ENCODE data around the gene FAM9C. TPM values are rescaled to one million over a fixed set of nuclear protein-coding genes. Genes with fewer than 3 reads are reported as not detected.

The FAM9C gene
- polyA plus RNA-seq, 4 donors: 0.06 TPM; not detected in 3

- FAIRE-seq (no peak), DNase-seq (no peak)
- no peak overlapping the region for H3K27ac ChIP-seq (ENCODE audit: low read depth in 1 of 3, low read length in 2 of 3)
- H3K36me3 ChIP-seq (ENCODE audit: control insufficient read depth in 3 of 3, insufficient read depth in 2 of 3, low read depth in 1 of 3, low read length in 3 of 3): no peaks in the 10 kb centered on the region
- H3K4me1 ChIP-seq (ENCODE audit: control insufficient read depth in 3 of 3, insufficient read depth in 2 of 3, low read depth in 1 of 3, low read length in 2 of 3): peaks cover 0 to 15% (median 2%) of the 10 kb centered on the region in 3 donors
- H3K4me3 ChIP-seq (ENCODE audit: low read depth in 1 of 3, low read length in 3 of 3): no peak overlapping the region
- 87 to 95% (median 94%) methylated on average over 21 to 25 of the region's 25 CpGs for WGBS, 3 donors
- no peaks in the 10 kb centered on the region for H3K27me3 ChIP-seq (ENCODE audit: control insufficient read depth in 3 of 3, insufficient read depth in 3 of 3, low read length in 3 of 3)
- H3K9me3 ChIP-seq (ENCODE audit: control insufficient read depth in 2 of 2, insufficient read depth in 1 of 2, low read depth in 1 of 2, low read length in 1 of 2): peaks cover 0 to 3% of the 10 kb centered on the region in 2 donors
Measured at GRCh38 chrX:13043938-13044337, 482 bp downstream of the FAM9C start.

GRCh38 chrX:13043138-13043537 lies 1.3 kb downstream of the FAM9C start:
- H3K4me3 ChIP-seq (ENCODE audit: low read depth in 1 of 3, low read length in 3 of 3): no peak overlapping the region
- H3K27ac ChIP-seq (ENCODE audit: low read depth in 1 of 3, low read length in 2 of 3): no peak overlapping the region
- H3K9me3 ChIP-seq (ENCODE audit: control insufficient read depth in 2 of 2, insufficient read depth in 1 of 2, low read depth in 1 of 2, low read length in 1 of 2): peaks cover 0 to 3% of the 10 kb centered on the region in 2 donors
- no peak for DNase-seq
- WGBS, 3 donors: 82 to 93% (median 84%) methylated on average over 10 of the region's 10 CpGs
- no peaks in the 10 kb centered on the region for H3K27me3 ChIP-seq (ENCODE audit: control insufficient read depth in 3 of 3, insufficient read depth in 3 of 3, low read length in 3 of 3)
- no peak for FAIRE-seq
- peaks cover 0 to 8% (median 2%) of the 10 kb centered on the region in 3 donors for H3K4me1 ChIP-seq (ENCODE audit: control insufficient read depth in 3 of 3, insufficient read depth in 2 of 3, low read depth in 1 of 3, low read length in 2 of 3)
- H3K36me3 ChIP-seq (ENCODE audit: control insufficient read depth in 3 of 3, insufficient read depth in 2 of 3, low read depth in 1 of 3, low read length in 3 of 3): no peaks in the 10 kb centered on the region

GRCh38 chrX:13036896-13037295 lies 7.5 kb downstream of the FAM9C start:
- FAIRE-seq (no peak), DNase-seq (no peak)

GRCh38 chrX:13033193-13033592 lies 11.2 kb downstream of the FAM9C start:
- no peaks in the 10 kb centered on the region for H3K36me3 ChIP-seq (ENCODE audit: control insufficient read depth in 3 of 3, insufficient read depth in 2 of 3, low read depth in 1 of 3, low read length in 3 of 3)
- H3K9me3 ChIP-seq (ENCODE audit: control insufficient read depth in 2 of 2, insufficient read depth in 1 of 2, low read depth in 1 of 2, low read length in 1 of 2): no peaks in the 10 kb centered on the region
- H3K27ac ChIP-seq (ENCODE audit: low read depth in 1 of 3, low read length in 2 of 3): no peak overlapping the region
- FAIRE-seq (no peak), DNase-seq (no peak)
- H3K27me3 ChIP-seq (ENCODE audit: control insufficient read depth in 3 of 3, insufficient read depth in 3 of 3, low read length in 3 of 3): no peaks in the 10 kb centered on the region
- H3K4me3 ChIP-seq (ENCODE audit: low read depth in 1 of 3, low read length in 3 of 3): no peak overlapping the region
- 84 to 99% (median 92%) methylated on average over 2 of the region's 2 CpGs for WGBS, 3 donors
- H3K4me1 ChIP-seq (ENCODE audit: control insufficient read depth in 3 of 3, insufficient read depth in 2 of 3, low read depth in 1 of 3, low read length in 2 of 3): peaks cover 0 to 23% (median 5%) of the 10 kb centered on the region in 3 donors

More at GRCh38 chrX:13036896-13037295, 7.5 kb downstream of the FAM9C start:
- H3K9me3 ChIP-seq (ENCODE audit: control insufficient read depth in 2 of 2, insufficient read depth in 1 of 2, low read depth in 1 of 2, low read length in 1 of 2): no peaks in the 10 kb centered on the region
- no peaks in the 10 kb centered on the region for H3K36me3 ChIP-seq (ENCODE audit: control insufficient read depth in 3 of 3, insufficient read depth in 2 of 3, low read depth in 1 of 3, low read length in 3 of 3)
- H3K4me3 ChIP-seq (ENCODE audit: low read depth in 1 of 3, low read length in 3 of 3): no peak overlapping the region
- H3K4me1 ChIP-seq (ENCODE audit: control insufficient read depth in 3 of 3, insufficient read depth in 2 of 3, low read depth in 1 of 3, low read length in 2 of 3): no peaks in the 10 kb centered on the region
- WGBS, 3 donors: 74 to 89% (median 85%) methylated on average over 3 of the region's 3 CpGs
- H3K27me3 ChIP-seq (ENCODE audit: control insufficient read depth in 3 of 3, insufficient read depth in 3 of 3, low read length in 3 of 3): no peaks in the 10 kb centered on the region
- H3K27ac ChIP-seq (ENCODE audit: low read depth in 1 of 3, low read length in 2 of 3): no peak overlapping the region

DNA sequence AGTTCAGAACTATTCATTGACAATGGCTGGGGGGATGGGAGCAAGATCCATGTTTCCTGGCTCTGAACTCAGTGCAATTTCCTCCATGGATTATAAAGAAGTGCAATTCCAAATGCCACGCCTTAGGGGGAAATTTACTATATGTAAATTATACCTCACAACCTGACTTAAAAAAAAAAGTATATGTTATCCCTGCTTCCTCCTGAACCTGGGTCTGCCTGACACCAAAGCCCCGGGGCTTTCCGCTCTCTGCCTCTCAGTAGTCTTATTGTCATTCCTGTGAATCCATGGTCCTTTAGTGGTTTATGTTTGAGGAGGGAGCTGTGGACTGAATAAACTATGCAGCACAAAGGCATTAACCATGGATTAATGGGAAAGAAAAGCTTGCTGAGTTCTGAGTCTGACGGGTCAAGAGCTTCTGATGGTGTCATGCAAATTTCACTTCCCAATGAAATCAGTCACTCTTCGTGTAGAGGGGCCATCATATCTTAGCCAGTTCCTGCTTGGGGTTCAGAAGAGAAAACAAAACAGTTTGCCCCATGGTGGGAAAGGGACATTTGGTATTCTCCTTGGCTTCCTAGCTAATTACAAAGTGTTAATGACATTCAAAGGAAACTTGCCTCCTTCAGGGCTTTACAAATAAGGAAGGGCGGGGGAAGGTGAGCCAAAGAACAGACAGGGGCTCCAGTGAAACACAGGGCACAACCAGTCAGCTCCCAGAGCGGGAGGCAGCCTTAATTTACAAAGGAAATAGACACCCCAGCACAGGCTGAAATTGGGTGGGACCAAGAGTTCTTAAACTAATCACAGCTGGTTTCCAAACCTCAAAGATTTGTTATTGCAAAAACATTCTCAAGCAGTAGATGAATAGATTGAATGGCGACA lies 14.3 kb downstream of the FAM9C start:
- no peak for FAIRE-seq
- peak overlapping the region in 2 of 3 donors; percentile 59 to 73 for H3K27ac ChIP-seq (ENCODE audit: low read depth in 1 of 3, low read length in 2 of 3)

DNA sequence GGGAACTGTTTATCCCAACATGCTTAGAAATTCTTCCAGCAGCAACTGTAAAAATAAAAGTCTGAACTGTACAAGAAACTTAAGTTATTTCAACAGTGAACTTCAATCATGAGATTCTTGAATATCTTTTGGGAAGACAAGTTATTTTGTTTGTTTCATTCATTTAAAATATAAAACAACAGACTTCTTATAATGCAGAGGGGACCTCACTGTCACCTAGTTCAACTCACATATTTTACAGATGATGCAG lies 14.9 kb downstream of the FAM9C start:
- no peak overlapping the region for H3K4me3 ChIP-seq (ENCODE audit: low read depth in 1 of 3, low read length in 3 of 3)
- no peak for FAIRE-seq

More for the DNA sequence above, 14.3 kb downstream of the FAM9C start:
- Histone ChIP-seq H3K36me3 (ENCODE audit: control insufficient read depth in 3 of 3, insufficient read depth in 2 of 3, low read depth in 1 of 3, low read length in 3 of 3) (no peaks in the 10 kb centered on the region), H3K4me1 (ENCODE audit: control insufficient read depth in 3 of 3, insufficient read depth in 2 of 3, low read depth in 1 of 3, low read length in 2 of 3) (peaks cover 0 to 26% (median 9%) of the 10 kb centered on the region in 3 donors), H3K27me3 (ENCODE audit: control insufficient read depth in 3 of 3, insufficient read depth in 3 of 3, low read length in 3 of 3) (no peaks in the 10 kb centered on the region), H3K9me3 (ENCODE audit: control insufficient read depth in 2 of 2, insufficient read depth in 1 of 2, low read depth in 1 of 2, low read length in 1 of 2) (no peaks in the 10 kb centered on the region), H3K4me3 (ENCODE audit: low read depth in 1 of 3, low read length in 3 of 3) (no peak overlapping the region)
- 38 to 60% (median 51%) methylated on average over 8 of the region's 8 CpGs for WGBS, 3 donors
- peak; percentile 56 to 74 for DNase-seq

DNA sequence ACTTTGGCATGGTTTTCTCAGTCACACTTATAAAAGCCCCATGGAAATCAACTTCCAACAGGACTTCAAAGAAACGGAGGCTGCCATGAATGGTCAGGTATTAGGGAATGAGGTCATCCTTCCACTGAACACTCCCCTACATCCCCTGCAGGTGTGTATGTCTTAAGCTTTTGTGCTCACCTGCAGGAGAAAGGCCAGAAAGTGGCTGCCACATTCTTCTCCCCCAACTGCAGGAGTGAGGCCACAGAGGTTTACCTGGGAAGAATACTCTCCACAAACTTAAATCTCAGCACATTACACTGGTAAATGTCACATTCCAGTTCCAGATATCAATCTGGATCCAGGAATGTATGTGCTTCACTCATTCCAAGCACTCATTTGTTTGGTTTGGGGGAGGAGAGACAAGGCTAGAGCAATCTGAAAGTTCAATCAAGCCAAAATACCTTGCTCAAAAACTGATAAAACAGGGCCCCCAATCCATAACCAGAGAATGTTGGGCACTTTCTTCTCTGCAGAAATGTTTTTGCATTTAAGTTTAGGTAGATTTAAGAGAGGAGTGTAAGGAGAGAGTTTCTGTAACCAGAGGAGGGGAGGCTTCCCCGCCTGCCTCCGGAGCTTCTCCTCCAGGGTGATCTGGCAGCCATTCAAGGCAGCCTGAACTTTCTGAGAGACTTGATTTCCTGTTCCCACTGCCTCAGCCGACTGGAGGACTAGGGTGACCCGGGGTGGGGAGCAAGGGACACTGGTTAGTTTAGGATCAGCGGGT lies 15.4 kb downstream of the FAM9C start:
- Histone ChIP-seq H3K9me3 (ENCODE audit: control insufficient read depth in 2 of 2, insufficient read depth in 1 of 2, low read depth in 1 of 2, low read length in 1 of 2) (no peaks in the 10 kb centered on the region), H3K36me3 (ENCODE audit: control insufficient read depth in 3 of 3, insufficient read depth in 2 of 3, low read depth in 1 of 3, low read length in 3 of 3) (no peaks in the 10 kb centered on the region), H3K4me3 (ENCODE audit: low read depth in 1 of 3, low read length in 3 of 3) (no peak overlapping the region), H3K27me3 (ENCODE audit: control insufficient read depth in 3 of 3, insufficient read depth in 3 of 3, low read length in 3 of 3) (no peaks in the 10 kb centered on the region), H3K27ac (ENCODE audit: low read depth in 1 of 3, low read length in 2 of 3) (peak overlapping the region; percentile 30 to 86 (median 81)), H3K4me1 (ENCODE audit: control insufficient read depth in 3 of 3, insufficient read depth in 2 of 3, low read depth in 1 of 3, low read length in 2 of 3) (peaks cover 0 to 33% (median 9%) of the 10 kb centered on the region in 3 donors)
- FAIRE-seq: no peak
- peak in 1 of 2 donors; percentile 34 for DNase-seq
- 10 to 21% (median 21%) methylated on average over 6 of the region's 6 CpGs for WGBS, 3 donors

More for the DNA sequence above, 14.9 kb downstream of the FAM9C start:
- no peaks in the 10 kb centered on the region for H3K36me3 ChIP-seq (ENCODE audit: control insufficient read depth in 3 of 3, insufficient read depth in 2 of 3, low read depth in 1 of 3, low read length in 3 of 3)
- H3K9me3 ChIP-seq (ENCODE audit: control insufficient read depth in 2 of 2, insufficient read depth in 1 of 2, low read depth in 1 of 2, low read length in 1 of 2): no peaks in the 10 kb centered on the region
- H3K4me1 ChIP-seq (ENCODE audit: control insufficient read depth in 3 of 3, insufficient read depth in 2 of 3, low read depth in 1 of 3, low read length in 2 of 3): peaks cover 0 to 31% (median 9%) of the 10 kb centered on the region in 3 donors
- no peaks in the 10 kb centered on the region for H3K27me3 ChIP-seq (ENCODE audit: control insufficient read depth in 3 of 3, insufficient read depth in 3 of 3, low read length in 3 of 3)
- no peak for DNase-seq
- peak overlapping the region in 2 of 3 donors; percentile 81 to 86 for H3K27ac ChIP-seq (ENCODE audit: low read depth in 1 of 3, low read length in 2 of 3)

DNA sequence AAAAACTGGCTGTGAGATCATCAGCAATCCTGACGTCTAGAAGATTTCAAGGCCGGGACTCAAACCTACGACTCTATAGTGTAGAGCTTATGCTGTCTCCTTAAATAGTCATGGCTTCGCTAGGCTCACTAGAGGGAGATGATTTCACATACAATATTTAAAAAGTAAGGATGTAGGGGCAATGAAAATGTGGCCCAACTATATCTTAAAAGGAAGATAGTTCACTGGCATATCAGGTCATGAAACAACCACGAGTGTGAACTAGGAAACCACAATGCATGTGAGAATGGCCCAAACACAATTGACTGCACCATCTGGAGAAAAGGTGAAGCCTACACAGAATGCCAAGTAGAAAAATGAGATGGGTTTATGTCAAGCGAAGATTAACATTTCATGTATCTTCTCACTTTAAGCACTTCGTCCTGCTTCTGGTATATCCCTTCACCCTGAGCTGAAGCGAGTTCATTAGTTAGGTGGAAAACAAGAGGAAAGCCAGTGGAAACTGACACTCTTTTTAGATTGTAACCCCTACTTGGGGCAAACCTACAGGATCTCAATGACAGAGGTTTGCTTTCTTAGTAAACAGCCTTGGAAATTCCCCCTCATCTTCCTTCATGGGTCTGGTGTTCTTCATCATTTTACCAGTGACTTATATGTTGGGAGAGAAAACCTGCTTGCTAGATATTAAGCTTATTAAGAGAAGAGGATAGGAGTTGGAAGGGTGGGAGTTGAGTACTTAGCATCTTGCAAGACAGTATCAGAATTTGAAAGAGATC lies 17.4 kb downstream of the FAM9C start:
- Histone ChIP-seq H3K4me1 (ENCODE audit: control insufficient read depth in 3 of 3, insufficient read depth in 2 of 3, low read depth in 1 of 3, low read length in 2 of 3) (peaks cover 0 to 50% (median 9%) of the 10 kb centered on the region in 3 donors), H3K27me3 (ENCODE audit: control insufficient read depth in 3 of 3, insufficient read depth in 3 of 3, low read length in 3 of 3) (no peaks in the 10 kb centered on the region), H3K36me3 (ENCODE audit: control insufficient read depth in 3 of 3, insufficient read depth in 2 of 3, low read depth in 1 of 3, low read length in 3 of 3) (no peaks in the 10 kb centered on the region), H3K9me3 (ENCODE audit: control insufficient read depth in 2 of 2, insufficient read depth in 1 of 2, low read depth in 1 of 2, low read length in 1 of 2) (no peaks in the 10 kb centered on the region), H3K4me3 (ENCODE audit: low read depth in 1 of 3, low read length in 3 of 3) (no peak overlapping the region), H3K27ac (ENCODE audit: low read depth in 1 of 3, low read length in 2 of 3) (no peak overlapping the region)
- WGBS, 3 donors: 83 to 92% (median 85%) methylated on average over 8 of the region's 8 CpGs
- DNase-seq (no peak), FAIRE-seq (no peak)
